GM18951 (cell line): Measurements from ENCODE around the gene ATG12.
"Not testable (repeated sequence)": the region's sequence is repeated elsewhere in the genome, so short reads cannot be mapped to it uniquely, and the experiment has no call there.

Experiments
- POLR2A ChIP-seq: IDR thresholded peaks from 4 replicates; pipeline ENCODE4 v1.6.1; 2011; ENCODE audit warnings: mild to moderate bottlenecking; ENCODE audit not compliant: insufficient read length, insufficient read depth; ENCODE audit errors: extremely low read depth
- in situ Hi-C: fragments of 300-500 bp; cut with MboI; formaldehyde crosslinking; loops from one replicate; pipeline ENCODE4 v1.12.0; 2022; ENCODE audit warnings: low sequenced_read_pairs, mixed read lengths, inconsistent platforms; ENCODE audit not compliant: unreplicated experiment

The ATG12 gene

DNA sequence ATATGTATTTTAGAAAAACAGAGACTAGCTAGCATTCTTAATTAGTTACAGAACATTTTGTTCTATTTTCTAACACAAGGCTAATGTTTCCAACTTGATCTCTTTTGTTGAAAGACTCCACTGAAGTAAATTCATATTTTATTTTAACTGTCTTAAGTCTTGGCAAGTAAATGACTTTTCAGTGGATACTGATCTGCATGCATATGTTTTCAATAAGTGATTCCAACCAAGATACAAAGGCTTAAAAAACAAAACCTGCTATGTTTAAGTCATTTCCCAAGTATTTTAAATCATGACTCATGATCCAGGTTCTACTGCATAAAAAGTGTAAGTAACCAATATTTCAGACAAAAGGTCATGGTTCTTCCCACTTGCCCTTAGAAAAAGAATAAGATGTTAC, 30.6 kb downstream of the ATG12 start:
- in situ Hi-C loops = no loop called here

DNA sequence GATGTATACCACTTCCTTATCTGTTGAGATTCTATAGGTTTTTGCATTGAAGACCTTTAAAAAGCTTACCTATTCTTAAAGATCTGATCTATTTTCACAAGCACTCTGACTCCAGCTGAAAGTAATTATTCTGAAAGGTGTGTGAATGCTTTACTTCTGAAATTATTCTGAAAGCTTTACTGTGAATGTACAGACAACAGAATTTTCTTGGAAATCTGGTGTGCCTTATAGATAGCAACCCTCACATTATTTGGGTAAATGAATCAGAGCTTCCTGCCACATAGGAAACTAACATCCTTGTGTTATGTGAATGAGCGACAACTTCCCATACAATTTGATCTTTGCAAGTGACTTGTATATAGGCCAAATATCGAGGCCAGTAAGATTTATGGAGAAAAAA, 31.4 kb downstream of the ATG12 start:
- in situ Hi-C loops = no loop called here
- no peak for TF ChIP-seq POLR2A

More for the DNA sequence above, 30.6 kb downstream of the ATG12 start:
- TF ChIP-seq POLR2A = no peak

DNA sequence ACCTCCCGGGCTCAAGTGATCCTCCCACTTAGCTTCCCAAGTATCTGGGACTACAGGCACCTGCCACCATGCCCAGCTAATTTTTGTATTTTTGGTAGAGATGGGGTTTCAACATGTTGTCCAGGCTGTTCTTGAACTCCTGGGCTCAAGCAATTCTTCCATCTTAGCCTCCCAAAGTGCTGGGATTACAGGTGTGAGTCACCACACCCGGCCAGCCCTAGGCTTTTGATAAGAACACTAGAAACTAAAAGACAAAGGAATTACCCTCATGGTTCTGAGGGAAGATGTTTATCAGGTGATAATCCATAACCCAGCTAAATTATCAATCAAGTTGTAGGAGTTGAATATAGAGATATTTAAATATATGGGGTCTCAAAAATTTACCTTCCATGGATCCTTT, 33.3 kb downstream of the ATG12 start:
- in situ Hi-C loops = not testable (repeated sequence)

- in situ Hi-C loops = no loop called here
- TF ChIP-seq POLR2A = no peak
Observed at GRCh38 chr5:115807654-115808052, 33.7 kb downstream of the ATG12 start.

DNA sequence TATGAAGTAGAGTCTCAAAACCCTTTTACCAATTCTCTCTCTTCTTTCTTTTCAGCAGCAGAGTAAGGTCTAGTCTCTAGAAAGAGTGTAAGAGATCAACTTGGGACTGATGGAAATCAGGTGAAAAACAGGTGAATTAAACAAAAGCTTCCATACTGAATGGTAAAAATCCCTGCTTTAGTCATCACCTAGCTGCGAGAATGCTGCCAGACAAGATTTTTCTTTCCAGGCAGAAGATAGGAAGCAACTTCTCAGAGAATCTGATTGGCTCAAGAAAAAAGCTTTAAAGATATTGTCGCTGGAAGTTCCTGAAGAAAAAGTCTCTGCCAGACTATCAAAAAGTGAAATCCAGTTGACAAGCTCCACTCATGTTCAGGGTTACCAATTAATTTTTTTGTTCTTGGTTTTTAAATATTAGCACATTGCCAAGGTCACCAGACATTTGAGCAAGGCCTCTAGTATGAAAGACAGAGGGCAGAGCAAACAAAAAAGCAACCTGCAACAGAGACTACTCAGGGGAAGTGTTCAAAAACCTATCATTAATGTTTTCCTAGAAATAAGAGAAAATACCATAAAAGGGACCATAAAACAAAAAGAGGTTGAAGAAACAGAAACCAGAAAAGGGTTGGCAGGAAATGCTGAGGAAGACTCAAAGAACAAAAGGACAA, 34.2 kb downstream of the ATG12 start:
- TF ChIP-seq POLR2A = no peak
- in situ Hi-C loops = no loop called here

DNA sequence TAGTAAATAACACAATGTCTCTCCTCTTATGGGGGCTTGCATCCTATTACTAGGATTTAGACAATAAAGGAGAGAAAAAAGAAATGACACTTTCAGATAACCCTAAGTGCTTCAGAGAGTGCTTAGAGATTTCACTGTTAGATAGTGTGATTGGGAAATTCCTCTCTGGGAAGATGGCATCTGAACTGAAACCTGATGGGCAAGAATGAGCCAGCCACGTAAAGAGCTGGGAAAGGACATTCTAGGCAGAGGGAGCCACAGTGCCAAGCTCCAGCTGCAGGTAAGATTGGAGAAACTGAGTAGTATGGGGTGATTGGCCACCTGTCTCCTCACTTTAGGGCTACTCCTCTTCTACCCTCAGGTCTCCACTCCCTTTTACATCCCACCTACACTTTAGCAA, 39.4 kb downstream of the ATG12 start:
- TF ChIP-seq POLR2A = no peak
- in situ Hi-C loops = no loop called here

DNA sequence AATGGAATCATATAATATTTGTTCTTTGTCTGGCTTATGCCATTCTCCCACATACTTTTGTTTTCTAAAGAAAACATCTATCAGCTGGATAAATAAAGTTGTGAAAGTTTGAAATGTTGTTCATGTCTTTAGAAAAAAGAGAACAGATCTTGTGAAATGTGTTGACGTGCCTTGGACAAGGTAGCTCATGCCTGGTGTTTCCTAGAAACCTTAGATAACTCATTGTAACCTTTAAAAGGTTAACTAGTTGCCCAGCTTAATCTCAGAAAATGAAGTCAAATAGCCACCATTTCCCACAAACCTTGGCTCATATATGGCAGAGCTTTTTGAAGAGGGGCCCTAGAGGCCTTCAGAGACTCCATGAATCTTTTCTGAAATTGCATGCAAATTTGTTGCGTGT, 40.2 kb downstream of the ATG12 start:
- in situ Hi-C loops = no loop called here
- TF ChIP-seq POLR2A = no peak

- in situ Hi-C loops = no loop called here
- TF ChIP-seq POLR2A = no peak
Observed at GRCh38 chr5:115800108-115800507, 41.3 kb downstream of the ATG12 start.

GRCh38 chr5:115798252-115798651, 43.1 kb downstream of the ATG12 start:
- in situ Hi-C loops = no loop called here
- no peak for TF ChIP-seq POLR2A

DNA sequence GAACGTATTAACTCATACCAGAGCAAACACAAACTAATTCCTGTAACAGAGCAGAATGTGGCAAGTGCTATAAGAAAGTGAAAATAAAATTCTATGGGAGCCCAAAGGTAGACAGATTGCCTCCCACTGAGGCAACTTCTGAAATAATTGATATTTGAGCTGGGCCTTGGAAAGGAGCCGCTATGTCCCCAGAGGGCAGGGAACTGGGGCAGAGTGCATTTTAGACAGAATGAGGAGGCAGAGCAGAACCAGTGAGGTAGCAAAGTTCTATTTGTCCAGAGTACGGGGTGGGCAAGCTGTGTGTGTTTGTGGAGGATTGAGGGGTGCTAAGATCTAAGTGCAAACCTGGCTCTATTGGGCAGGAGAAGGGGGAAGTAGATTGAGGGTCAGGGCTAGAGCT, 44.7 kb downstream of the ATG12 start:
- in situ Hi-C loops = no loop called here
- no peak for TF ChIP-seq POLR2A

DNA sequence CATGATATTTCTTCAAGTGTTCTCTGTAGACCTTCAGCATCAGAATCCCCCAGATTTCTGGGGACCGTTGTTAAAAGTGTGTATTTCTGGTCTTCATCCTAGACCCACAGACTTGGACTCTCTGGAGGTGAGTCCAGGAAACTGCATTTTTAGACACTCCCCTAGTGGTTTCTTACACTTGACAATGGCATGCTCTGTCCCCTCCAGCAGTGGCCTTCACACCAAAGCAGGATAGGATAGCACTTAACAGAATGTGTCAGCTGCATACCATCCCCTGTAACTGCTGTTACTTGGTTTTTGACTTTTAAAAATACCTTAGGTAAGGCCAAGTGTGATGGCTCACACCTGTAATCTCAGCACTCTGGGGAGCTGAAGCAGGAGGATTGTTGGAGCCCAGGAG, 45.7 kb downstream of the ATG12 start:
- no peak for TF ChIP-seq POLR2A
- in situ Hi-C loops = no loop called here

DNA sequence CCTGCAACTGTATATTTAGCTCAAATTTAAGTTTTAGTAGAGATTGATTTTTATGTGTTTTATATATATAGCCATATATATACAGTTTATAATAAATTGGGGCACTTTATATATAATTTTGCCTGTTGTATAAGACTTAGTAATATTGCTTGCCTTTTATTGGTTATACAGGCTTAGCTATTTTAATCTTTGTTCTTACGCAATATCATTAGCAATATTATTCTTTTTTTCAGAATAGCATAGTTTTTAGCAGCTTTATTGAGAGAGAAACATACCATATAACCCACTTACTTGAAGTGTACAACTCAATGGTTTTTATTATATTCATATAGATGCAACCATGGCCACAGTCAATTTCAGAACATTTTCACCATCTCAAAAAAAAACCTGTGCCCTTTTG, 52.9 kb downstream of the ATG12 start:
- in situ Hi-C loops = no loop called here
- TF ChIP-seq POLR2A = no peak

GRCh38 chr5:115787426-115787825, 53.9 kb downstream of the ATG12 start:
- no peak for TF ChIP-seq POLR2A
- in situ Hi-C loops = no loop called here

DNA sequence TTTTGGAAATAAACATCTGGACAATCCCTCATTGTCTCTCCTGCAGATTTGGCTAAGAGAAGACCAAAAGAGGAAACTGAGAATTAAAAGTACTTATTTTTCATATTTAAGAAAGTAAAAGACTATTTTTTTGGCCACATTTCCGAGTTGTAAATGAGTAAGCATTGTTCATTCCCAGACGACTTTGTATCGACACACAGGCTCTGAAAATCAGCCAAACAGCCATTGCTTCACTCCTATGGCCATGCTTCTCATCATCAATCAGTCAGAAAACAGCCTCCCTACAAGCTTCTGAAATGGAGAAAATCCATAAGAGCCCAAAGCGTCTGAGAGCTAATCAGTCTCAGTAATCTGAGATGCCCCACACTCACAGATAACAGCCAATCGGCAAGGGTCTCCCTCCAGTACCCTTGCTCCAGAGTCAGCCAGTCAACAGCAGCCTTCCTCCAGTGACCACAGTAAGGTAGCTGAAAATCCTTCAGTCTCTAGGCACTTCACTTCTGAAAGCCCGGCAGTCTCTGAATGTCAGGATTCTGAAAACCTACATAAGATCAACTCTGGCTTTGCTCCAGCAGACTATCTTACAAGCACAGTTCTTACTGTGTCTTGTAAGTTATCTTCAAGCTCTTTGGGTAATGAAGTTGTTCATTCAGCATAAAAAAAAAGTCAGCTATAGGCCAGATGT, 55.8 kb downstream of the ATG12 start:
- TF ChIP-seq POLR2A = no peak
- in situ Hi-C loops = no loop called here
